ENCODE measurements around the gene BRIP1. TPM values are rescaled to one million over a fixed set of nuclear protein-coding genes. Genes with fewer than 3 reads are reported as not detected.

BRIP1 gene
- total RNA-seq, 1 donor from 2014 or later = 6.4 TPM

GRCh38 chr17:61672140-61672539 is 191.2 kb downstream of the BRIP1 start:
- H3K36me3 Mint-ChIP-seq (ENCODE audit: low read depth, unreplicated experiment) = no peaks in the 10 kb centered on the region
- Histone ChIP-seq H3K4me1 (ENCODE audit: insufficient read depth, low read length) (no peaks in the 10 kb centered on the region), H3K36me3 (ENCODE audit: insufficient read depth, low read length) (no peaks in the 10 kb centered on the region), H2AFZ (ENCODE audit: low read depth, low read length) (no peak overlapping the region), H3K4me2 (ENCODE audit: low read length) (no peak overlapping the region), H3K9me3 (ENCODE audit: insufficient read depth, low read depth, low read length) (no peaks in the 10 kb centered on the region), H3K27ac (ENCODE audit: low read depth, low read length) (no peak overlapping the region), H3K9ac (ENCODE audit: low read length) (no peak overlapping the region), H3K27me3 (ENCODE audit: insufficient read depth, low read length) (no peaks in the 10 kb centered on the region), H3K79me2 (ENCODE audit: insufficient read depth, low read length) (no peaks in the 10 kb centered on the region), H4K20me1 (ENCODE audit: insufficient read depth, low read length) (no peaks in the 10 kb centered on the region), H3K4me3 (ENCODE audit: insufficient read depth, low read depth, low read length) (no peak overlapping the region)
- H3K4me3 Mint-ChIP-seq (ENCODE audit: unreplicated experiment) = no peak overlapping the region
- H3K9me3 Mint-ChIP-seq (ENCODE audit: unreplicated experiment) = peaks cover 4% of the 10 kb centered on the region
- no peaks in the 10 kb centered on the region for H3K27me3 Mint-ChIP-seq (ENCODE audit: low read depth, unreplicated experiment)
- TF ChIP-seq CTCF (IDR thresholded peaks at IDR 0.05; ENCODE audit: insufficient read depth, low read depth, low read length) = no peak
- TF ChIP-seq EZH2 (IDR thresholded peaks at IDR 0.05; ENCODE audit: insufficient read depth, low read length) = no peak
- H3K27ac Mint-ChIP-seq (ENCODE audit: unreplicated experiment) = no peak overlapping the region
- no peaks in the 10 kb centered on the region for H3K4me1 Mint-ChIP-seq (ENCODE audit: low read depth, unreplicated experiment)
- FAIRE-seq (no peak), DNase-seq (ENCODE audit: low read depth) (no peak)

DNA sequence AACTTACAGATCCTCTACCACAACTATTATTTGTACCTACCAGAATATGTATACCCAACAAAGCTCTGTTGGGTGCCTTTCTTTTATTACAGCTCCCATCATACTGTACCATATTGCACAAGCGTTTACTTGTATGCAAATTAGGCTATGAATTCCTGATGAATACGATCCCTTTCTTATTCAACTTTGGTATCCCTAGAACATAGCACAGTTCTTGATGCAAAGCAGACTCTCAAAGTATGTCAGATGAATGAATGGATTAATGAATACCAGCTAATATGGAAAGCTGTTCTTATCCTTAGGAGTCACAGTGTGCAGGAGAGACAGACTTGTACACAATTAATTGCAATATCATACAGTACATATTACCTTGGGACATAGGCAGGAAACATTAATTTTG is 192.6 kb downstream of the BRIP1 start:
- Histone ChIP-seq H3K27me3 (ENCODE audit: insufficient read depth, low read length) (no peaks in the 10 kb centered on the region), H2AFZ (ENCODE audit: low read depth, low read length) (no peak overlapping the region), H3K36me3 (ENCODE audit: insufficient read depth, low read length) (no peaks in the 10 kb centered on the region), H3K9ac (ENCODE audit: low read length) (no peak overlapping the region), H3K4me1 (ENCODE audit: insufficient read depth, low read length) (no peaks in the 10 kb centered on the region), H3K79me2 (ENCODE audit: insufficient read depth, low read length) (no peaks in the 10 kb centered on the region), H3K4me3 (ENCODE audit: insufficient read depth, low read depth, low read length) (no peak overlapping the region), H3K4me2 (ENCODE audit: low read length) (no peak overlapping the region), H4K20me1 (ENCODE audit: insufficient read depth, low read length) (no peaks in the 10 kb centered on the region), H3K27ac (ENCODE audit: low read depth, low read length) (no peak overlapping the region), H3K9me3 (ENCODE audit: insufficient read depth, low read depth, low read length) (no peaks in the 10 kb centered on the region)
- DNase-seq (ENCODE audit: low read depth) (no peak), FAIRE-seq (no peak)
- Mint-ChIP-seq H3K9me3 (ENCODE audit: unreplicated experiment) (peaks cover 4% of the 10 kb centered on the region), H3K27ac (ENCODE audit: unreplicated experiment) (no peak overlapping the region), H3K36me3 (ENCODE audit: low read depth, unreplicated experiment) (peaks cover 1% of the 10 kb centered on the region), H3K4me1 (ENCODE audit: low read depth, unreplicated experiment) (no peaks in the 10 kb centered on the region), H3K4me3 (ENCODE audit: unreplicated experiment) (no peak overlapping the region), H3K27me3 (ENCODE audit: low read depth, unreplicated experiment) (no peaks in the 10 kb centered on the region)
- TF ChIP-seq CTCF (IDR thresholded peaks at IDR 0.05; ENCODE audit: insufficient read depth, low read depth, low read length) = no peak
- no peak for TF ChIP-seq EZH2 (IDR thresholded peaks at IDR 0.05; ENCODE audit: insufficient read depth, low read length)

DNA sequence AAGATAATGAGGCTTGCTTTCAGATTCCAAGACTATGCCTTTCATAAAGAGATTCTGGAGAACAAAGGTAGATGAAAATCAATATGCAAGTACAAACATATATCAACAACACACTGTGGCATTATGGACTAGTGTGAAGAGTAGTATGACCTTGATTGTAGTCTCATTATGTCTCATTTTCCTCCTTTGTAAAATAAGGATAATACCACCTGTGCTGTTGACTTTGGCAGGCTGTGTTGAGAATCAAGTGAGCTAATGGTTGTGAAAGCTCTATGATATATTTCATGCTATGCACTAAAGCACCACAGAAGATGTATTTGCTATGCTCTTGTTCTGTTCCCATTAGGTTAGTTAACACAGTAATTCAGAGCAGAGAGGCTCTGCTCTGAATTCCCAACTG is 193.8 kb downstream of the BRIP1 start:
- Histone ChIP-seq H4K20me1 (ENCODE audit: insufficient read depth, low read length) (no peaks in the 10 kb centered on the region), H3K4me2 (ENCODE audit: low read length) (no peak overlapping the region), H3K9me3 (ENCODE audit: insufficient read depth, low read depth, low read length) (no peaks in the 10 kb centered on the region), H3K27me3 (ENCODE audit: insufficient read depth, low read length) (no peaks in the 10 kb centered on the region), H3K4me3 (ENCODE audit: insufficient read depth, low read depth, low read length) (no peak overlapping the region), H3K27ac (ENCODE audit: low read depth, low read length) (no peak overlapping the region), H2AFZ (ENCODE audit: low read depth, low read length) (no peak overlapping the region), H3K36me3 (ENCODE audit: insufficient read depth, low read length) (no peaks in the 10 kb centered on the region), H3K4me1 (ENCODE audit: insufficient read depth, low read length) (no peaks in the 10 kb centered on the region), H3K79me2 (ENCODE audit: insufficient read depth, low read length) (no peaks in the 10 kb centered on the region), H3K9ac (ENCODE audit: low read length) (no peak overlapping the region)
- H3K4me1 Mint-ChIP-seq (ENCODE audit: low read depth, unreplicated experiment) = no peaks in the 10 kb centered on the region
- H3K27ac Mint-ChIP-seq (ENCODE audit: unreplicated experiment) = no peak overlapping the region
- no peaks in the 10 kb centered on the region for H3K27me3 Mint-ChIP-seq (ENCODE audit: low read depth, unreplicated experiment)
- H3K9me3 Mint-ChIP-seq (ENCODE audit: unreplicated experiment) = peaks cover 4% of the 10 kb centered on the region
- peaks cover 1% of the 10 kb centered on the region for H3K36me3 Mint-ChIP-seq (ENCODE audit: low read depth, unreplicated experiment)
- no peak for TF ChIP-seq CTCF (IDR thresholded peaks at IDR 0.05; ENCODE audit: insufficient read depth, low read depth, low read length)
- no peak for TF ChIP-seq EZH2 (IDR thresholded peaks at IDR 0.05; ENCODE audit: insufficient read depth, low read length)
- H3K4me3 Mint-ChIP-seq (ENCODE audit: unreplicated experiment) = no peak overlapping the region
- DNase-seq (ENCODE audit: low read depth) = no peak
- no peak for FAIRE-seq
